H9 (cell line): ENCODE results near the gene PDPN. TPM values are rescaled to one million over a fixed set of nuclear protein-coding genes. Genes with fewer than 3 reads are reported as not detected.

Experiments used
- DNase-seq: peaks from one replicate; pipeline ENCODE4 v3.0.0-alpha.2; 2017
- H2AFZ ChIP-seq: one replicate; pipeline ENCODE4 v1.6.1; 2013; ENCODE audit warnings: mild to moderate bottlenecking, low read length, control low read depth, moderate library complexity
- H2AK5ac ChIP-seq: 2 replicates; pipeline ENCODE4 v1.6.1; 2013; ENCODE audit warnings: low read length, control low read depth, mixed read lengths; ENCODE audit not compliant: insufficient read length
- H2BK120ac ChIP-seq: one replicate; pipeline ENCODE4 v1.6.1; 2013; ENCODE audit warnings: low read depth, mild to moderate bottlenecking, low read length, control low read depth, inconsistent platforms; ENCODE audit not compliant: poor library complexity, severe bottlenecking
- H2BK12ac ChIP-seq: 2 replicates; pipeline ENCODE4 v1.6.1; 2013; ENCODE audit warnings: low read length, control low read depth, mixed read lengths, low read depth; ENCODE audit not compliant: insufficient read length
- H2BK15ac ChIP-seq: 2 replicates; pipeline ENCODE4 v1.6.1; 2013; ENCODE audit warnings: low read depth, low read length, control low read depth
- H2BK20ac ChIP-seq: one replicate; pipeline ENCODE4 v1.6.1; 2013; ENCODE audit warnings: low read depth, mild to moderate bottlenecking, low read length, control low read depth, inconsistent platforms; ENCODE audit not compliant: poor library complexity, severe bottlenecking
- H2BK5ac ChIP-seq: 2 replicates; pipeline ENCODE4 v1.6.1; 2013; ENCODE audit warnings: low read length, control low read depth, mixed read lengths; ENCODE audit not compliant: insufficient read length
- H3K14ac ChIP-seq: 2 replicates; pipeline ENCODE4 v1.6.1; 2013; ENCODE audit warnings: low read length, control low read depth; ENCODE audit not compliant: insufficient read depth
- H3K18ac ChIP-seq: 2 replicates; pipeline ENCODE4 v1.6.1; 2013; ENCODE audit warnings: low read depth, mild to moderate bottlenecking, mixed read lengths, low read length, control low read depth; ENCODE audit not compliant: insufficient read length
- H3K23ac ChIP-seq: 2 replicates; pipeline ENCODE4 v1.6.1; 2013; ENCODE audit warnings: low read length, control low read depth, mixed read lengths, low read depth; ENCODE audit not compliant: insufficient read length
- H3K23me2 ChIP-seq: 2 replicates; pipeline ENCODE4 v1.6.1; 2013; ENCODE audit warnings: low read depth, mild to moderate bottlenecking, mixed read lengths, low read length, control low read depth; ENCODE audit not compliant: insufficient read length, poor library complexity, severe bottlenecking
- H3K27ac ChIP-seq: 2 replicates; pipeline ENCODE4 v1.5.1; 2013; ENCODE audit warnings: low read length, control low read depth, mixed read lengths, low read depth; ENCODE audit not compliant: insufficient read length
- H3K27me3 ChIP-seq: 2 replicates; pipeline ENCODE4 v1.6.1; 2013; ENCODE audit warnings: low read length, control low read depth, inconsistent platforms; ENCODE audit not compliant: insufficient read depth
- H3K4ac ChIP-seq: 2 replicates; pipeline ENCODE4 v1.6.1; 2013; ENCODE audit warnings: low read depth, mild to moderate bottlenecking, control low read depth, inconsistent platforms, low read length, moderate library complexity
- H3K4me1 ChIP-seq: 2 replicates; pipeline ENCODE4 v1.6.1; 2013; ENCODE audit warnings: low read length, control low read depth, inconsistent platforms; ENCODE audit not compliant: insufficient read depth
- H3K4me2 ChIP-seq: 2 replicates; pipeline ENCODE4 v1.6.1; 2013; ENCODE audit warnings: low read length, control low read depth, mixed read lengths; ENCODE audit not compliant: insufficient read length, insufficient read depth
- H3K56ac ChIP-seq: 2 replicates; pipeline ENCODE4 v1.6.1; 2013; ENCODE audit warnings: low read depth, mild to moderate bottlenecking, mixed read lengths, low read length, control low read depth; ENCODE audit not compliant: insufficient read length
- H3K79me1 ChIP-seq: 2 replicates; pipeline ENCODE4 v1.6.1; 2013; ENCODE audit warnings: low read depth, mild to moderate bottlenecking, moderate library complexity, low read length, control low read depth, inconsistent platforms; ENCODE audit not compliant: insufficient read depth, poor library complexity, severe bottlenecking
- H3K79me2 ChIP-seq: 2 replicates; pipeline ENCODE4 v1.6.1; 2013; ENCODE audit warnings: low read length, control low read depth, inconsistent platforms; ENCODE audit not compliant: insufficient read depth
- H3K9ac ChIP-seq: 2 replicates; pipeline ENCODE4 v1.6.1; 2013; ENCODE audit warnings: low read length, control low read depth, mixed read lengths; ENCODE audit not compliant: insufficient read length; ENCODE audit errors: extremely low read depth
- H3K9me3 ChIP-seq: one replicate; pipeline ENCODE4 v1.6.1; 2013; ENCODE audit warnings: low read depth, low read length, inconsistent platforms; ENCODE audit not compliant: control insufficient read depth
- H3T11ph ChIP-seq: one replicate; pipeline ENCODE4 v1.6.1; 2013; ENCODE audit warnings: mild to moderate bottlenecking, low read length, control low read depth, inconsistent platforms
- H4K20me1 ChIP-seq: one replicate; pipeline ENCODE4 v1.6.1; 2013; ENCODE audit not compliant: control insufficient read depth, insufficient read length, insufficient read depth
- H4K5ac ChIP-seq: 2 replicates; pipeline ENCODE4 v1.6.1; 2013; ENCODE audit warnings: low read depth, mild to moderate bottlenecking, mixed read lengths, low read length, control low read depth; ENCODE audit not compliant: insufficient read length
- H4K8ac ChIP-seq: replicated peaks from 2 replicates; pipeline ENCODE4 v1.6.1; 2013; ENCODE audit warnings: low read length, control low read depth, mixed read lengths, low read depth; ENCODE audit not compliant: insufficient read length
- H4K91ac ChIP-seq: 2 replicates; pipeline ENCODE4 v1.6.1; 2013; ENCODE audit warnings: low read depth, mild to moderate bottlenecking, moderate library complexity, mixed read lengths, low read length, control low read depth; ENCODE audit not compliant: insufficient read length
- H3K27ac Mint-ChIP-seq, 3 experiments: 2 replicates in 2 of 3; 3 replicates in 1 of 3; pipeline ENCODE4 v1.8.0; 2020 to 2021; ENCODE audit warnings: mixed read lengths in 3 of 3, mild to moderate bottlenecking in 1 of 3, moderate library complexity in 1 of 3
- H3K27me3 Mint-ChIP-seq: 2 replicates; pipeline ENCODE4 v1.8.0; 2021; ENCODE audit warnings: low read depth, mild to moderate bottlenecking, moderate library complexity, mixed read lengths
- H3K36me3 Mint-ChIP-seq, 3 experiments: 2 replicates in 2 of 3; 3 replicates in 1 of 3; pipeline ENCODE4 v1.8.0; 2020 to 2021; ENCODE audit warnings: low read depth in 3 of 3, mixed read lengths in 3 of 3; ENCODE audit not compliant: insufficient read depth in 1 of 3
- H3K4me1 Mint-ChIP-seq, 2 experiments: 2 replicates each; pipeline ENCODE4 v1.8.0; 2020; ENCODE audit warnings: mixed read lengths in 2 of 2
- H3K4me3 Mint-ChIP-seq, 2 experiments: 2 replicates in 1 of 2; 3 replicates in 1 of 2; pipeline ENCODE4 v1.8.0; 2020 to 2021; ENCODE audit warnings: mild to moderate bottlenecking in 2 of 2, mixed read lengths in 2 of 2, moderate library complexity in 1 of 2
- H3K9me3 Mint-ChIP-seq, 2 experiments: 2 replicates in 1 of 2; 3 replicates in 1 of 2; pipeline ENCODE4 v1.8.0; 2020; ENCODE audit warnings: mild to moderate bottlenecking in 2 of 2, mixed read lengths in 2 of 2, moderate library complexity in 1 of 2
- CTCF ChIP-seq: fragments of 200-600 bp; sonication (generic); conservative IDR thresholded peaks from 3 replicates; pipeline ENCODE4 v1.8.0; 2021; ENCODE audit warnings: antibody characterized with exemption, mild to moderate bottlenecking
- WGBS: extraction: QIAGEN DNeasy Blood & Tissue Kit; methylation state at CpG from one replicate; pipeline ENCODE4 v1.1.7; 2013; ENCODE audit warnings: missing lambda C conversion rate, low lambda C conversion rate, mixed read lengths; ENCODE audit not compliant: insufficient read length; ENCODE audit errors: extremely low coverage; 5-methylcytosine and 5-hydroxymethylcytosine counted together
- total RNA-seq: library from RNA; stranded (reverse); gene quantifications from 2 replicates; pipeline ENCODE4 v1.2.1, GENCODE V29; 2021

Gene PDPN
- total RNA-seq, 1 experiment from 2014 or later, result 205 TPM

GRCh38 chr1:13550663-13551062 is 33.0 kb upstream of the PDPN start:
- H3K9me3 Mint-ChIP-seq, result no peaks in the 10 kb centered on the region

More at GRCh38 chr1:13550663-13551062, 33.0 kb upstream of the PDPN start:
- no peak overlapping the region for H3K14ac ChIP-seq
- no peak overlapping the region for H4K5ac ChIP-seq
- no peaks in the 10 kb centered on the region; the same call in none of the 2 replicates for H3K4me1 ChIP-seq
- H3K79me1 ChIP-seq, result no peaks in the 10 kb centered on the region
- Mint-ChIP-seq H3K27me3 (no peaks in the 10 kb centered on the region; the same call in 1 of the 2 replicates), H3K4me1 (peaks cover 6 to 12% of the 10 kb centered on the region in 2 experiments), H3K4me3 (no peak overlapping the region), H3K27ac (no peak overlapping the region), H3K36me3 (no peaks in the 10 kb centered on the region)
- H2AK5ac ChIP-seq, result no peak overlapping the region
- H2BK12ac ChIP-seq, result no peak overlapping the region
- H3K27me3 ChIP-seq, result no peaks in the 10 kb centered on the region
- no peak overlapping the region for H2BK120ac ChIP-seq
- no peak overlapping the region for H2BK15ac ChIP-seq
- H3K56ac ChIP-seq, result no peak overlapping the region
- no peak for TF ChIP-seq CTCF
- H3K9me3 ChIP-seq, result no peaks in the 10 kb centered on the region
- no peak for DNase-seq
- no peak overlapping the region for H2BK5ac ChIP-seq
- no peak overlapping the region for H3K18ac ChIP-seq
- WGBS, result no CpG with 5 or more reads among the region's 4 CpGs
- H3K9ac ChIP-seq, result no peak overlapping the region
- no peak overlapping the region for H2BK20ac ChIP-seq
- H4K20me1 ChIP-seq, result no peaks in the 10 kb centered on the region
- no peak overlapping the region for H4K8ac ChIP-seq
- no peak overlapping the region for H3T11ph ChIP-seq
- H3K23ac ChIP-seq, result no peak overlapping the region
- no peaks in the 10 kb centered on the region for H3K79me2 ChIP-seq
- no peaks in the 10 kb centered on the region for H3K23me2 ChIP-seq
- no peak overlapping the region for H4K91ac ChIP-seq
- H3K27ac ChIP-seq, result no peak overlapping the region
- no peak overlapping the region for H3K4ac ChIP-seq
- no peak overlapping the region for H2AFZ ChIP-seq
- no peak overlapping the region for H3K4me2 ChIP-seq
